ENCODE measurements around the gene RAPGEF3.

Gene RAPGEF3

DNA sequence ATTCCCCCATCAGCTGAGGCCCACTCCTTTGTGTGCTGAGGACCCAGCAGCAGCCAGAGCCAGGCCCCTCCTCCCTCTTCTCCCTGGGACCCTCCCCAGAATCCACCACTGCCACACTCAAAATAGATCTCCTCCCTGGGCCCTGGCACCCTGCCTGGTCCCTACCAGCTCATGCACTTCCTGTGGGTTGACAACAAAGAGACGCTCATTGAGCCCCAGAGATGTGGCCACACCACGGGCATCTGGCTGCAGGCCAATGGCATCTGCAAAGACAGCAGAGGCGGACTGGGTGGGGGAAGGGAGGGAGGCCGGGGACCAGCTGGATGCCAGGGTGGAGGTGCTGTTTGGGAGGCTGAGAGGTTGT, 17.4 kb downstream of the RAPGEF3 start:
- no peak for DNase-seq

DNA sequence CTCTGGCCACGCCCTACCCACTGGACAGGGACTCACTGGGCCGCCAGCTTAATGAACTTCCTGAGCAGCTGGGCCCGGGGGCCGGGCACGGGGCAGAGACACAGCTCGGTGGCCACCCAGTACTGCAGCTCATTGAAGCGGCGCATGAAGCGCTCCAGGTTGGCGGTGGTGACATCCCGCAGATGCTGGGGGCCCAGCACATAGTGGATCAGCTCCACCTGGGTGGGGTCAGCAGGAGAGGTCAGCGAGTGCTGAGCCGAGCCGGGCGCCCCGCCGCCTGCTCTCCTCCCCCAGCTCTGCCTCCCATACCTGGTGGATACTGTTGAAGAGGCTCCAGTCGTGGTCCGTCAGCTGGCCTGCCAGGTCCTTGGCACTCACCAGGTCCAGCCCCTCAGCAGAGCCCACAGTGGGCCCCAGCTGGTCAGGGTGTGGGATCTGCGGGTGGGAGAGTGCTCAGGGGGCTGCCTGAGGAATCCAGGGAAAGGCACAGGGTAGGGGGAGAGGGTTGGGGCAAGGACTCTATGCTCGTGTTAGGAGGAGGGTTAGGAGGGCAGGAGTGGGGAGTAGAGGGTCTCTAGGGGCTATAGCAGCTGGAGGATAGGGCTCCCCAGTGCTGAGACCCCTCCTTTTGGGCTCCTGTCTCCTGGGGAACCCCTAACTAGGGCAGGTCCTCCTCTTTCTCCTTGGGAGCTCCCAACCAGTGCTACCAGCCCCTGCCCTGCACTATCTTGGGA, 17.9 kb downstream of the RAPGEF3 start:
- no peak for DNase-seq

DNA sequence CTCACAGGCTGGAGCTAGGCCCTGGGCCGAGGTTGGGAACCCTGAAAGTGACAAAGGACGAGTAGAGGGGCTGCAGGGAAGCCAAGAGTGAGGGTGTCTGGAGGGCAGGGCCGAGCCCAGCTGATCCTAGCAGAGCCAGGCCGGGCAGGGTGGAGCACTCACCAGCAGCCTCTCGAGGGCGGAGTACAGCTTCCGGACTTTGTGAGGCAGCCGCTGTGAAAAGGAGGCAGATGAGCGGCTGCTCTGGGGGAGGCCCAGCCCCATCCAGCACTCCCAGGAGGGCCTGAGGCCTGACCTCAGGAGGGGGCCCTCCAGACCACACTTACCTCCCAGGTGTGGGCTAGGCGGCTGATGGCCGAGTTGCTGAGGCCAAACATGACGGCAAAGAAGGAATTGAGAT, 18.7 kb downstream of the RAPGEF3 start:
- no peak for DNase-seq

DNA sequence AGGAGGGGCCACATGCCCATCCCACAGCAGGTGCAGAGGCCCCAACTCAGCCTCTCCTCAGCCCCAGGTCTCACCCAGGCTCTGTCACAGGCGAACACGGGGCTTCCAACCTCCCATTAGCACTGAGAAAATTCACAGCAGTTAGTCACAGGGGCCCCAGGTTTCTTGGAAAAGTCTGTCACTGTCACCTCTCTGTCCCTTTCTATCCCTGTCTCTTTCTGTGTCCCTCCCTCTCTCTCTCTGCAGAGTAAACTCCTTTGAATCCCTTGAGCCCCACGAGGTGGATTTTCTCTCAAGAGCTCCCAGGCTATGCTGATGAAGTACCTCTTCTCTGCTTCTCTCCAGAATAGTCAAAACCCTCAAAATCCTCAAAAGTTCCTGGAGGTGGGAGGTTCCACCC, 19.4 kb downstream of the RAPGEF3 start:
- no peak for DNase-seq

DNA sequence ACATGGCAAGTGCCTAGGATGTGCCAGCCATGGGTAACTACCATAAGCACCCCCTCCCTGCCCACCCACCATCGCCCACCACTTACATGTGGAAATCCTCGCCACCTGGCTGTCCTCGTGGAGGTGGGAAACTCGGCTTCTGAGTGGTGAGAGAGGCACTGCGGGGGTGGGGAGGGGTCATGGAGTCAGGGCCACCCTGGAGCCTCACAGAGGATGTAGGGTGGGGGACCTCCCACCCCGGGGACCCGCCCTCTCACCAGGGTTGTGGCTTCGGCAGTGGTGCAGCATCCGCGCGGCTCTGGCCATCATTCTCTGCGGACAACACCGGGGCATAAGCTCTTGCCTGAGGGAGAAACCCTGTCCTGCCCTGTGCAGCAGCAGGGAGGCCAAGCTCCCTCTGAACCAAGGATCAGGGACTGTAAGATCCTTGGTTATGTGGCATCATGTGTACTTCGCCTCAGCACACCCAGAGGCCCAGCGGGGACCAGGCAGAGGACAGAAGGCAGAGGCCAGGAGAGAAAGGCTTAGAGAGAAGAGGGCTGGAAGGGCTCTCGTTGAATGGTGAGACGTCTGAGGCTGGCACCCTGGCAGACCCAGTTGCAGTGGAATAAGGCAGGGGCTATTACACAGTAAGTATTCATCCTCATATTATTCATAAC, 20.6 kb downstream of the RAPGEF3 start:
- DNase-seq, result no peak

DNA sequence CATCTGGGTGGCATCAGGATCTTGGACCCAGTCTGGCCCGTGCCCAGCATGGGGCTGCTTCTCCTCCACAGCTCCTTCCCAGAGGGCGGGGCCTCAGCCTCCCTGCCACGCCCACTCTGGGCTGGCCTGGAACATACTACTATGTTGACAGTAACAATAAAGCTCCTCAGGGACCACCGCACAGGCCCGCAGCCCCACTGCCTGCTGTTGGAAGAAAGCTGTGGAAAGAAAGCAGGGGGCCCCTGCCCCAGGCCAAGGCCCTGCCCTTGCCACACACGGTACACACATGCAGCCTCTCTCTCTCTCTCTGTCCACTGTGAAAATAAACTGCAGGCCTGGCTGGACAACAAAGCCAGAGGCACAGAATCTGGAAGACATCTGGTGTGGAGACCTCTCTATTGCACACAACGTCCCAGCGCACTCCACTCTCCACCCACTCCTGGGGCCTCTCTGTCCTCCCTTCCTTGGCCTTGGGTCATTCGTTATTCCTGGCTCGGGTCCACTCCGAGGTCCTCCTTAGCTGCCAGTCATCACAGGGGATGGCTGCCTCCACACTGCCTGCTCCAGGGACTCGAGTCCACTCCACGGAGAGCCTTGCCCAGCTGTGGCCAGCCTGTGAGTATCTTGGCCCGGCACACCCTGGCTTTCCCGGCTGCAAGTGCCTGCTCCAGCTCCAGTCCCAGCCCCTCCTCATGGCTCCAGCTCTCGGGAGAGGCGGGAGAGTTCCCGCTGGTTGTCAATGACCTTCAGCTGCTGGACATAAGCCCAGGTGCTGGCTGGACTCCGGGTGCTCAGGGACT, 21.6 kb downstream of the RAPGEF3 start:
- peak; percentile 37 for DNase-seq

DNA sequence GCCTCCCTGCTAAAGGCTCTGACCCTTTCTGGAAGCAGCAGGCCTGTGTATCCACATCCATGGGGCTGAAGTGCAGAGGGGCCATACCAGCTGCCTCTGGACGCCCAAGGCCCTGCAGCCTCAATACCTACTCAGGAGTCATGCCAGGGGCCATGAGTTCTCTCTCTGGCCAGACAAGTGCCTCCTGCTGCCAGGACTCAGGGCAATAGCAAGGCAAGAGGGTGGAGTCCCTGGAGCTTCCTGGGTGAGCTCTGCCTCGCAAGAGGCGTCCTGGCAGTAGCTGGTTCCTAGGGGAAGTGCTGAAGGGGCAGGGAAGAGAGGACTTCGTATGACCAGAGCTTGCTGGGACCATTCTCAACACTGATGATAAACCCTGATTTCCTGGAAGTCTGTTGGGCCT, 22.5 kb downstream of the RAPGEF3 start:
- DNase-seq, result no peak

DNA sequence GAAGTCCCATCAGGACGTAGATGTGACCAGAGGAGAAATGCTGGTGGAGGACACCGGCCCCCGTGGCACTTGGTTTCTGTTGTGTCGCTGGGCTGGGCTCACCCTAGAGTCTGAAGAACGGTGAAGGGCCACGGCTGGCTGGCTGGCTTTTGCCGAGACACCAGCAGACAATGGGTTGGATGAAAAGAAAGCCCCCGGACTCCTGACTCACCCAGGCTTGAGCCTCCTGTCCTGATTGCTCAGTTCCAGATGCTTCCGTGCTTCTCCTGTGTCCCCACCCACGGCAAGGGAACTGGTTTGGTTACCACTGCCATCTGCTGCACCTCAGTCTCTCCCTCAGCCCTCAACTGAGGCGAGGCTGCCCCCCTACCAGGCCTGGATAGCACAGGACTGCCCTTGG, 23.0 kb downstream of the RAPGEF3 start:
- no peak for DNase-seq

DNA sequence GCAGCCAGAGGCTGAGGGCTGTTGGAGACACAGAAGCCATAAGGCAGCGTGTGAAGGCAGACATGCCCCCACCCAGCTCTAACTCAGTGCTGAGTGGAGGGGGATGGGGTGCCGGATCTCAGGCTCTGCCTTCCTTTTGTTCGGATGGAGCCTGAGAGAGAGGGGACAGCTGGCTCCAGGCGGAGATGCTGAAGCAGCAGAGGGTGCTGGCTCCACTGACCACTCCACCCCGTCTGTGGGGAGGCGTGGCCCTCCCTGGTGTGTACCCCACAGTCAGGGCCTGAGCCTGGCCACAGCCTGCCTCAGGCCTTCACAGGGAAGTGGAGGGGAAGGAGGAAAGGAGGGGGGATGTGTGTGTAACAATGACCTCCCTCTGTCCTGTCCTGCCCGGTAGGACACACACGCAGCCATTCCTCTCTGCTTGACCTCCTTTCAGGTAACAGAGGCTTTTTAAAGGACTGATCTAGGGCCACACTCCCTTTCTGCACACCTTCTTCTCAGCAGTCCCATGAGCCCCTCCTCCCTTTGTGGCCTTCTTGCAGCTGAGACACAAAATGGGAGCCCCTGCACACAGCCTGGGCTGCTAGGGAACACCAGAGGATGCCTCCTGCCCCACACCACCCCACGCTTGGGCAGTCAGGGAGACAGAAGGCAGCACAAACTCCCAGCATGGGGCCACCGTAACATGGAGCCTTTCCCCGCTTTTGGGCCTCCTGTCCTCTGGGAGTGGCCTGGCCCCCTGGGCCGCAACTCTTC, 23.8 kb downstream of the RAPGEF3 start:
- no peak for DNase-seq

DNA sequence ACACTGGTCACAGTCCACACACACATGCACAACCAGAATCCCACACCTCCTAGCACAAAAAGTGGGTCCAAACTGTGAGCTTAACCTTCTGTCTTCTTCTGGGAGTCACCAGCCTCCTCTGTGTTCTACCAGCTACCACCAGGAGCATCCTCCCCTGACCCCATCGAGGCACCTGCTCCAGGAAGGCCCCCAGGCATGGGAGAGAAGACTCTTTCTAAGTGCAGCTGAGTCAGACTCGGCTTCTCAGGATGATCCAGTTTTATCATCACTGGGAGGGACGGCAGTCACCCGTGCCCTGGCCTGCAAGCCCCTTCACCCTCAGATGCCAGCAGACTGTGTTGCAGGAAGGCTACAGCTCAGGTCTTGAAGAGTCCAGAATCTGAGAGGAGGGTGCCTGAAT, 25.5 kb downstream of the RAPGEF3 start:
- no peak for DNase-seq

DNA sequence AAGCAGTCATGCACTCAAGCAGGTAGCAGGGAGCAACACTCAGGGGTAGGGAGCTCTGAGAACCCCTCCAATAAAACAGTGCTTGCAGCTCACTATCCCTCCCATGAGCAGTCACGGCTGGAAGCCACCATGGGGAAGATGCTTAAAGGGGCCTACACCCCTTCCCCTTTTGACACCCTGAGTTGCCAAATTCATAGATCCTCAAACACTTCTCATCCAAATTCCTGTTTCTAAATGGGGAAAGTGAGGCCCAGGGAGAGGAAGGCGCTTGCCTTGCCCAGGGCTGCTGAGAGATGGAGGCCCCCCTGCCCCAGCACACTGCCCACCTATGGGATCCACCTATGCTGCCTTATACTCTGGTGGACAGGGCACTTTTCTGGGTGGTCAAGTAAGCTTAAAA, 26.2 kb downstream of the RAPGEF3 start:
- no peak for DNase-seq

DNA sequence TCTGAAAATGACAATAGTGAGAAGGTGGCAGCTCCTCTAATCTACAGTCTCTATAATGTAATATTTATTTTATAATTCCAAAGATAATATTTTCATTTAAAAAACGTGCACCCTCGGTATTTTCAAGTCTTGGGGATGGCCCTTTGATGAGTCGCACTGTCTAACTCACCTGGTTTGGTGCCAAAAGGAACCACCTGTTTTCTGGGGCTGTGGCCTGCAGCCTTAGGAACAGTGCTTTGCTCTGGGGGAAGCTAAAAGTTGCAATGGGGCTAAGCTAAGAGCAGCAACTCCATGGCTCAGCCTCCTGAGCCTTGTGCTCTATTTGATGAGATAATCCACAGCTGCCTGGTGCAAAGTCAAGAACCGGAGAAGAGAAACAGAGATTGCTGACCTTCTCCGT, 27.0 kb downstream of the RAPGEF3 start:
- no peak for DNase-seq

DNA sequence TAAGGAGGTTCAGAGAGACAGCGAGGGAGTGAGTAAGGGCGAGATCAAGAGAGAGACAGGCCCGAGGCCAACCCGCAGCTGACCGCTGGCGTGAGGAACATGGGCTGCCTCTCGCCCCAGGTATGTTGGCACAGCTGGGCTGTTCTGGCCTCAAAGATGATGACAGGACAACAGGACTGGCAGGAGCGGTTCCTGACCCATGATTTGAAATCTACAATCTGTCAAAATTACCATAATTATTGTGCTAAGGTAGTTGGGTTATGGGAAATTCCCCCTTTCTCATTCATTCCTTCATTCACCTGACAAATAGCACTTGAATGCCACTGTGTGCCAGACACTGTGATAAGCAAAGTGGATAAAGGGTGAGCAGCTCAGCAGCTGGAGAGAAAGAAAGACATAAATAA, 28.3 kb downstream of the RAPGEF3 start:
- no peak for DNase-seq

DNA sequence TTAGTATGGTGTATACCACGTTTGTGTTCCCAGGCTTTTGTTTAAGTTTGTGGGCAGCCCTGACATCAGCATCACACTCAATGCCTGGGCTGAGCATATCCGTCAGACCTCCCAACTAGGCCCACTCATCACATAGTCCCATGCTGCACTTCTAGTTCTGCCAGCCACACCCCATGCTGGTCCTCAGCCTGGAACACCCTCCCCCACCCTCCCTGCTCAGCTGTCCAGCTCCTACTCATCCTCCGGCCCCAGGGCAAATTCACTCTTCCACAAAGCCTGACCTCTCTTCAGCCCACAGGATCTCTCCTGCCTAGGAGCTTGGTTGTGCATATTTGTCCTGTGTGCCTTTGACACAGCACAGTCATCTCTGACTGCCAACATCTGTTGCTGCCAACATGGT, 29.4 kb downstream of the RAPGEF3 start:
- peak; percentile 25 for DNase-seq

DNA sequence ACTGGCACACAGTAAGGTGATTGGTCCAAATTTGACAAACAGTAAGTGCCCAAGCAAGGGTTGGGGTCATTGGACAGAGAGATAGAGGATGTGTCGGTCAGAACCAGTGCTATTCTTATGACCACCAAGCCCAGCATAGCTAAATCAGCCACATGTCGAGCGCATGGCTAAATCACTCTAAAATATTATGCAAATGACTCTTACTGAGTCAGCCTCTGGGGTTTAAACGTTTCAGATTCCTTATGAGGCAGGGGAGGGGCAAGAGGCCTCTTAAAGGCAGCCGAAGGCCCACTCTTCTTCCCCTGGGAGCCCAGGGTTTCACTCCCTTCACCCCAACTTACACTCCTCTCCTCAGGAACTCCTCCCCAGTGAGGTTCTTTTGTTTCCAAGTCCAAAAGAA, 32.8 kb downstream of the RAPGEF3 start:
- peak; percentile 74 for DNase-seq

DNA sequence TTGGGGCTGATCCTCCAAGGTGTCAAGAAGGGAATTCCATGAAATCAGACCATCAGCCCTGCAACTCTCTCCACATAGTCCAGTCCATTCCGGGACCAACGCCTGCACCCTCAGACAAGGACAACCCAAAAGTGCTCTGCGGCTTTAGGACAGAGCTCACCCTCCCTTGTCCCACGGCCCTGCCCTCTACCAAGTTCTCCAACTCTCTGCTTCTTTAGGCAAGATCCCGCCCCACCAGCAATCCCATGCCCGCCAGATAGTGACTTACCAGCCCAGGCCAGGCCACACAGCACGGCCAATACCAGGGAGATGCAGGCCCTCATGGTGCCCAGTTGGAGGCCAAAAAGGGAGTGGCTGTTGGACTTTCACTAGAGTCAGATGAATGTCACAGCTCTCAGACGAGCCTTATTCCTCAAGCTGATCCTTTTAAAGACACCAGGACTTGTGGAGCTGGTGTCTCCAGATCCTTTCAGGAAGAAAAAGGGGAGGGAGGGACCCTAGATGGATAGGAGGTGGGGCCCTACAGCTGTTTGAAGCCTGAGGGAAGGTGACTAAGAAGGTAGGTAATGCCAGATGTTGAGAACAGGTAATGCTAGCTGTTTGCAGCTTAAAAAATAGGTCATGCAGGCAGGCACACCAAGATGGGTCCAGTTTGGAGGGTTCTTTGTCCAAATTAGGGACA, 33.4 kb downstream of the RAPGEF3 start, which contains the start of gene ENDOU:
TSS of gene ENDOU (minus strand) at position 400 of the 682 bp plus-strand sequence. CDS start at position 323, 77 bp downstream.
- no peak for DNase-seq

DNA sequence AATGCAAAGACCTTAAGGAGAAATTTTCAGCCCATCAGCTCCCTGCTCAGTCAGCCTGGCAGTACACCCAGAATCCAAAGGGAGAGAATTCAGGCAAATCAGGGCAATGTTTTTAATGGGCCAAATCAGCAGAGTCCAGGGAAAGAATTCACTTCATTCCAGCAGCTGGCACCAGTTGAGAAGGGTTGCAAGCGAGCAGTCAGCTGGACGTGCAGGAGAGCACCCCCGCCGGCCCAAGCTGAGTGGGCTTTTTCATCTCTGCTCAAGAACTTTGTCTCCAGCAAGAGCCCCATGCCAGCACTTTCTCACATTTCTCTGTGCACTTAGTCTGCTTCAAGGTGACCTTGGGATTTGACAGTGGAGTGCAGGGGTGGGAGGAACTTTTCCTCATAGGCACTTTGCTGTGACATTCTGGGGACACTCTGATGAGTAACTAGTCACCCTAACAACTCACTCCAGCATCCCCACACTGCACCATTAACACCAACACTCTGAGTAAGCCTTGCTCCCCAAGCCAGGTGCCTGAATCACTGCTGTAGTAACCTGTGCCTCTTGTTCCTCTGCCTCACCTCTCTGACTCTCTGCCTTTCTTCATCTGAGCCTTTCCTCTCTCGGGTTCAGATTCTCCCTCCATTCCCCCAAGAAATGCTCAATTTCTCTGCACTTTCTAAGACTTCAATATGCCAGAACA, 35.6 kb downstream of the RAPGEF3 start:
- no peak for DNase-seq

DNA sequence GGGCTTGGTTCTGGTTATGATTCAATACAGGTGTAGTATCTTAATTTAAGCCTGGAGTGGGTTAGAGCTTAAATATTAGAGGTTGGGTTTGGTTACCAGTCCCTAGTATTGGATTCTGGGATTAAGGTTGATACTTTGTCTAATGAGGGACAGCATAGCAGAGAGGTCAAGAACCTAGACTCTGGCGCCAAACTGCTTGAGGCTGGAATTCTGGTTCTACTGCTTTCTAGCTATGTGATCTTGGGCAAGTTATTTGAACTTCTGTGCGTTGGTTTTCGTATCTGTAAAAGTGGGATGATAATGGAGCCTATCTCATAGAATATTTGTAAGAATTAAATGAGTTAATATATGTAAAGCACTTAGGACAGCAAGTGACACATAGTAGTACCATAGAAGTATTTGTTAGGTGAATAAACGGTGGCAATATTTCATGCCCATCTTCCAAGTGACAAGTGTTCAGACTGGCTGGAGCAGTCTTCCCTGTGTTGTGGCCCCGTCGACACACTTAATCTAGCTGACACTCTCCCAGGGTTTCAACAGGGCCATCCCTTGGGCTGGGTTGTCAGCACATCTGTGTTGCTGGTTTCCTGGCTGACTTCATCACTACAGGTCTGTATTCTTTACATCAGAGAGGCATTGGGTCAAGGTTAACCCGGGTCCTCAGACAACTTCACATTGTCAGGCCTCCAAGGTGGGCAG, 36.4 kb downstream of the RAPGEF3 start:
- no peak for DNase-seq

DNA sequence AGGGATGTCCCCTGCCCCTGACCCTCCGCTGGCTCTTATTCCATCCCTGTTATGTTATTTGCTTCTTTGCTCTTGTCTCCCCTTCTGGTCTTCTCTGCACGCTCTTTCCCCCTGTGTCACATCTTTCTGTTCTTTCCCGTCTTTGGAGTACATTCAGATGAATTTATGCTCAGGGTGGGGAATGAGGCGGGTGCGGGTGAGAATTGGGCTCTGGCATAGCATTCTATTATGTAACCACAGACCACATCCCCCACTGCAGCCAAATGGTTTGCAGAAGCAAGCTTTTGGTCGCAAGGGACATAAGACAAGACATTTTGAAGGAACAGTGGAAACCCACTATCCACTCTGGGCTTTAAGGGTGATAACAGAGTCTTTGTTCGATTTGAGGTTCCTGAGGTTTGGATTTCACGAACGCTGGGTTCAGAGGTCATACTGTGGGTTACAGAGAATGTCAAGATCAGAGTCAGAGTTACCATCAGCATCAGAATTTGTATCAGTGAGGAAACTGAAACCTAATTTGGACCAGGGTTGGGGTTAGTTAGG, 37.2 kb downstream of the RAPGEF3 start:
- no peak for DNase-seq

DNA sequence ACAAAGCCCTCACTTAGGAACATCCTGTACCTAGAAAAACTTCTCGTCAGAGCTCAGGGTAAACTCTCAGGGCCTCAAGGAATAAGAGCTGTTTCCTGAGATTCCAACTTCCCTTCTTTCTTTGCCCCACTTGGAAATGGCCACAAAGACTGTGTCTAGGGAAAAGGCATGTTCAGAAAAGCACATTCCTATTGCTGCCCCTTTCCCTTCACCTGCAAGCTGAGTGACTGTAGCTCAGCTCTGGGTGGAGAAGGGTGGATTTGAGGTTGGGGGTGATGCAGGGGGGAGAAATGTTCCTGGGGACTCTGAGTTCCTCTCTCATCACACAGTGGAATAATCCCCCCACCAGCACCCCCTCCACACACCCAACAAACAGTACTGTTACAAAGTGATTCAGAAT, 40.1 kb downstream of the RAPGEF3 start:
- DNase-seq, result no peak

Measured in HCEC 1CT (cell line).